HEK293T (cell line): ENCODE data around the gene ZSCAN20.

Source experiments
- FOXA1 ChIP-seq: fragments of 450-650 bp; IDR thresholded peaks from 2 replicates; pipeline ENCODE4 v1.6.1; 2016; ENCODE audit warnings: mild to moderate bottlenecking
- FOXM1 ChIP-seq: fragments of 450-650 bp; IDR thresholded peaks from 2 replicates; pipeline ENCODE4 v1.6.1; 2017; ENCODE audit warnings: mild to moderate bottlenecking, borderline replicate concordance
- L3MBTL2 ChIP-seq: fragments of 450-650 bp; conservative IDR thresholded peaks from 2 replicates; pipeline ENCODE4 v1.6.1; 2016; ENCODE audit warnings: mild to moderate bottlenecking

DNA sequence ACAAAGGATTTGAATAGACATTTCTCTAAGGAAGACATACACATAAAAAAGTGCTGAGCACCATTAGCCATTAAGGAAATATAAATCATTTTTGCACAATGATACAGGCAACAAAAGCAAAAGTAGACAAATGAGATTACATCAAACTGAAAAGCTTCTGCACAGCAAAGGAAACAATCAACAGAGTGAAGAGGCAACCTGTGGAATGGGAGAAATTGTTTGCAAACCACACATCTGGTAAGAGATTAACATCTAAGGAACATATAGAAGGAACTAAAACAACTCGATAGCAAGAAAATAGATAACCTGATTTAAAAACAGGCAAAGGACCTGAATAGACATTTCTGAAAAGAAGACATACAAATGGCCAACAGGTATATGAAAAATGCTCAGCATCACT, 57.5 kb downstream of the ZSCAN20 start:
- TF ChIP-seq L3MBTL2 (no peak), FOXM1 (no peak), FOXA1 (no peak)
